ENCODE results near the gene AXIN1. TPM values are rescaled to one million over a fixed set of nuclear protein-coding genes. Genes with fewer than 3 reads are reported as not detected.

AXIN1 gene
- total and polyA plus RNA-seq, 8 donors = 11.7 to 69.2 (median 17.4) TPM

DNA sequence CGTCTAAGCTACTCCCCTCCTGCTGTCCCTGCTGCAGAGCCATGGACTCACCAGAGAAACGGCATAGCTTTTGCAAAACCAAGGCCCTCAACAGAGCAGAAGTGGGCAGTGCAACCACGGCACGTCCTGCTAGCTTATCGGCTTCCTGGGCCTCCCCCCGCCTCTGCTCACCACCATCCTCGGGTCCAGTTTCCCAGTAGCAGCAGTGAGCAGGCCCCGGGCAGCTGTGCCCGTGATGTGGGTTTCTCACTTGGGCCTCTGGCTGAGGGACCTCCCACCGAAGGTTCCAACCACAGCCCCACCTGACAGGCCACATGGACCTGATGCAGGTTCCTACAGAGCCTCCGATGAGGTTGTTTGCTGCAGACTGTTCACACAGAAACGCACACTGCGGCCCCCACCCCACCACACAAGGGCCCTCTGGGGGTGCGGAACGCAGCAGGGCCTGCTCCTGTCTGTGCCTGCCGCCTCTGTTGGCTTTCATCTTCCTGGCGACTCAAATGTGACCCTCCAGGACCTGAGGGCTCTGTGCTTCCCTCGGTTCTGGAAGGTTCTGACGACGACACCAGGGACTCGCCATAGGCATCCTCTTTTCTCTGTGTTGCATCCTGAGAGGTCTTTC lies 44.7 kb downstream of the AXIN1 start:
- TF ChIP-seq CTCF (IDR thresholded peaks at IDR 0.05) = no peak
- TF ChIP-seq EP300 (IDR thresholded peaks at IDR 0.05) = no peak
- no peak for TF ChIP-seq POLR2AphosphoS5 (IDR thresholded peaks at IDR 0.05)
- no peak for TF ChIP-seq POLR2A (IDR thresholded peaks at IDR 0.05)
- 87 to 92% (median 88%) methylated on average over 19 to 21 of the region's 21 CpGs for WGBS, 5 donors
- no peak overlapping the region for H3K27ac ChIP-seq
- H3K9me3 ChIP-seq = no peaks in the 10 kb centered on the region
- intact Hi-C loops (cut with DNase I; ENCODE audit: low total_unique reads) = no loop called here
- no peaks in the 10 kb centered on the region for H3K4me1 ChIP-seq
- H3K27me3 ChIP-seq = no peaks in the 10 kb centered on the region
- DNase-seq = no peak
- H3K36me3 ChIP-seq = peaks cover 34 to 95% (median 80%) of the 10 kb centered on the region in 4 donors
- no peak overlapping the region for H3K4me3 ChIP-seq

DNA sequence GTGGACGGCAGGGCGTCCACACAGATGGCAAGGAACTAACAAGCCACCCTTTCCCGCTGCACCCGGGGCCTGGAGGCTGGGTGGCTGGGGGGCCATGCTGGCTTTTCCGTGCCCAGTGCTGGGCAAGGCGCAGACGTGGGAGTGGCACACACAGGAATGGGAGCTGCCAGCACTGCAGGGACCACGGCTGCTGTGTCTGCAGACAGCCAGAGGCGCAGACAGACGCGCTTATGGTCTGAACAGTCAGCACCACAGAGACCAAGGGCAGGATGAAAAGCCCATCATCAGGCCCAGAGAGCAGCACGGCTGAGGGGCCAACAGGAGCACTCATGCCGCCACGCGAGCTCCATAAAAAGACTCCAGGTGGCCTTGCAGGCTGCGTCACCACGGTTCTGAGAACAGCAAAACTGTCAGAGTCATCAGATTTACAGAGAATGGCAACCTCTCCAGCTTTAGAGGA lies 45.6 kb downstream of the AXIN1 start:
- Histone ChIP-seq H3K36me3 (peaks cover 32 to 95% (median 81%) of the 10 kb centered on the region in 4 donors), H3K4me3 (no peak overlapping the region), H3K27me3 (no peaks in the 10 kb centered on the region), H3K27ac (no peak overlapping the region), H3K9me3 (no peaks in the 10 kb centered on the region), H3K4me1 (no peaks in the 10 kb centered on the region)
- no peak for DNase-seq
- TF ChIP-seq POLR2A (IDR thresholded peaks at IDR 0.05) (no peak), CTCF (IDR thresholded peaks at IDR 0.05) (no peak), POLR2AphosphoS5 (IDR thresholded peaks at IDR 0.05) (no peak), EP300 (IDR thresholded peaks at IDR 0.05) (no peak)
- 90 to 92% (median 91%) methylated on average over 16 to 17 of the region's 17 CpGs for WGBS, 5 donors
- intact Hi-C loops (cut with DNase I; ENCODE audit: low total_unique reads) = no loop called here

- WGBS, 5 donors = 86 to 91% (median 90%) methylated on average over 19 of the region's 19 CpGs
- Histone ChIP-seq H3K27me3 (no peaks in the 10 kb centered on the region), H3K27ac (no peak overlapping the region), H3K36me3 (peaks cover 28 to 96% (median 81%) of the 10 kb centered on the region in 4 donors), H3K9me3 (no peaks in the 10 kb centered on the region), H3K4me1 (no peaks in the 10 kb centered on the region), H3K4me3 (no peak overlapping the region)
- TF ChIP-seq CTCF (IDR thresholded peaks at IDR 0.05) = no peak
- no peak for TF ChIP-seq POLR2A (IDR thresholded peaks at IDR 0.05)
- no peak for TF ChIP-seq EP300 (IDR thresholded peaks at IDR 0.05)
- TF ChIP-seq POLR2AphosphoS5 (IDR thresholded peaks at IDR 0.05) = no peak
- no peak for DNase-seq
- intact Hi-C loops (cut with DNase I; ENCODE audit: low total_unique reads) = no loop called here
Observed at GRCh38 chr16:305916-306626, 46.5 kb downstream of the AXIN1 start.

- H3K27ac ChIP-seq = no peak overlapping the region
- DNase-seq = no peak
- H3K9me3 ChIP-seq = no peaks in the 10 kb centered on the region
- intact Hi-C loops (cut with DNase I; ENCODE audit: low total_unique reads) = no loop called here
- no peak overlapping the region for H3K4me3 ChIP-seq
- H3K27me3 ChIP-seq = no peaks in the 10 kb centered on the region
- WGBS, 5 donors = 83 to 90% (median 88%) methylated on average over 38 to 43 of the region's 43 CpGs
- TF ChIP-seq EP300 (IDR thresholded peaks at IDR 0.05) (no peak), POLR2A (IDR thresholded peaks at IDR 0.05) (no peak), CTCF (IDR thresholded peaks at IDR 0.05) (peak in 1 of 7 experiments; percentile 14), POLR2AphosphoS5 (IDR thresholded peaks at IDR 0.05) (no peak)
- H3K36me3 ChIP-seq = peaks cover 18 to 90% (median 78%) of the 10 kb centered on the region in 4 donors
- no peaks in the 10 kb centered on the region for H3K4me1 ChIP-seq
Observed at GRCh38 chr16:303760-304505, 48.6 kb downstream of the AXIN1 start.
